Esophagus muscularis mucosa (tissue), 4 donors: ENCODE results near the gene ABCC8.

ENCODE experiments used
- EP300 ChIP-seq: sonication (generic); formaldehyde crosslinking; IDR thresholded peaks from one replicate; pipeline ENCODE4 v1.6.1; 2017; ENCODE audit warnings: antibody characterized with exemption
- POLR2A ChIP-seq: fragments of 450-650 bp; IDR thresholded peaks from one replicate; pipeline ENCODE4 v1.6.1; 2017; ENCODE audit warnings: antibody characterized with exemption, moderate library complexity, mild to moderate bottlenecking, low read depth
- POLR2AphosphoS5 ChIP-seq, 2 donors: sonication (generic); formaldehyde crosslinking; IDR thresholded peaks; one replicate each; pipeline ENCODE4 v1.6.1; 2017; ENCODE audit warnings: antibody characterized with exemption in 2 of 2
- TF ChIP-seq, protein P1 (sequence below), 3 experiments: fragments of 200-600 bp in 2 of 3; fragments of 450-650 bp in 1 of 3; sonication (generic) in 2 of 3; IDR thresholded peaks; one replicate each; pipeline ENCODE4 v1.5.1; 2017 to 2019; ENCODE audit warnings: antibody characterized with exemption in 3 of 3, mild to moderate bottlenecking in 2 of 3, moderate library complexity in 1 of 3

- TF ChIP-seq, protein P1, sequence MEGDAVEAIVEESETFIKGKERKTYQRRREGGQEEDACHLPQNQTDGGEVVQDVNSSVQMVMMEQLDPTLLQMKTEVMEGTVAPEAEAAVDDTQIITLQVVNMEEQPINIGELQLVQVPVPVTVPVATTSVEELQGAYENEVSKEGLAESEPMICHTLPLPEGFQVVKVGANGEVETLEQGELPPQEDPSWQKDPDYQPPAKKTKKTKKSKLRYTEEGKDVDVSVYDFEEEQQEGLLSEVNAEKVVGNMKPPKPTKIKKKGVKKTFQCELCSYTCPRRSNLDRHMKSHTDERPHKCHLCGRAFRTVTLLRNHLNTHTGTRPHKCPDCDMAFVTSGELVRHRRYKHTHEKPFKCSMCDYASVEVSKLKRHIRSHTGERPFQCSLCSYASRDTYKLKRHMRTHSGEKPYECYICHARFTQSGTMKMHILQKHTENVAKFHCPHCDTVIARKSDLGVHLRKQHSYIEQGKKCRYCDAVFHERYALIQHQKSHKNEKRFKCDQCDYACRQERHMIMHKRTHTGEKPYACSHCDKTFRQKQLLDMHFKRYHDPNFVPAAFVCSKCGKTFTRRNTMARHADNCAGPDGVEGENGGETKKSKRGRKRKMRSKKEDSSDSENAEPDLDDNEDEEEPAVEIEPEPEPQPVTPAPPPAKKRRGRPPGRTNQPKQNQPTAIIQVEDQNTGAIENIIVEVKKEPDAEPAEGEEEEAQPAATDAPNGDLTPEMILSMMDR (IDR thresholded peaks at IDR 0.05), result peak; percentile 49 to 86 (median 76)
- TF ChIP-seq POLR2A (no peak), EP300 (no peak), POLR2AphosphoS5 (IDR thresholded peaks at IDR 0.05) (peak in 1 of 2 donors; percentile 19)
These were observed 87.3 kb downstream of the ABCC8 start for GRCh38 chr11:17389211-17389956.
